Measurements from ENCODE around the gene HOXB5.

The HOXB5 gene

DNA sequence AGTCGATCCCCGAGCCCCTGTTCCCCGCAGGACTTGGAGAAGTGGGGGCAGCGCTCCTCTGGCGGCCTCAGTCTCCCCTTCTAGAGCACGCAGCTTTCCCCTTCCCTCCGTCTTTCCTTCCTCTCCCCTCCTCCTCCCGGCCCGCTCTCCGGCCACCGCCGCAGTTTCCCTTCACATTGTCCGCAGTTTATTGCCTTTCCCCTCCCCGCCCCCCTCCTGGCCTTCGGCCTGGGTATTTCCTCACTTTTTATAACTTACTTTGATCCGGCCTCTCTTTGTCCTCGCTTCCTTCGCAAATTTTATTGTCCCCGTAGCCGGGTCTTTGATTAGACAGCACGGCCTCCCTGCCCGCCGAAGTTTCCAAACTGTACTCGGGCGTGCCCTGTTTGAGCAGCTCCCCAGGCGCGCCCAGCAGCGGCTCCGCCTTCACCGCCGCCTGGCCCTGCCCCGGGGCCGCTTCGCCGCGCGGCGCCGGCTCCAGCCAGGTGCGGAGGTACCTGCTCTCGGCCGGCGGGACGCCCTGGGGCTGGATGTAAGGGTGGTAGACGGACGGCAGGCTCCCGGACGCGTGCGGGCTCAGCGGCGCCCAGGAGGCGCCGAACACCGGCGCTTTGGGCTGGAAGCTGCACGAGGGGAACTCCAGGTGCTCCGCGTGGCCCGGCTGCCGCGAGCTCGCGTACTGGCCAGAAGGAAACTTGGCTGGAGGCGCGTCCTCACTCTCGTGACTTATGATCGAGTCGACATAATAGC is 32.1 kb upstream of the HOXB5 start:
- TF ChIP-seq, protein P1, sequence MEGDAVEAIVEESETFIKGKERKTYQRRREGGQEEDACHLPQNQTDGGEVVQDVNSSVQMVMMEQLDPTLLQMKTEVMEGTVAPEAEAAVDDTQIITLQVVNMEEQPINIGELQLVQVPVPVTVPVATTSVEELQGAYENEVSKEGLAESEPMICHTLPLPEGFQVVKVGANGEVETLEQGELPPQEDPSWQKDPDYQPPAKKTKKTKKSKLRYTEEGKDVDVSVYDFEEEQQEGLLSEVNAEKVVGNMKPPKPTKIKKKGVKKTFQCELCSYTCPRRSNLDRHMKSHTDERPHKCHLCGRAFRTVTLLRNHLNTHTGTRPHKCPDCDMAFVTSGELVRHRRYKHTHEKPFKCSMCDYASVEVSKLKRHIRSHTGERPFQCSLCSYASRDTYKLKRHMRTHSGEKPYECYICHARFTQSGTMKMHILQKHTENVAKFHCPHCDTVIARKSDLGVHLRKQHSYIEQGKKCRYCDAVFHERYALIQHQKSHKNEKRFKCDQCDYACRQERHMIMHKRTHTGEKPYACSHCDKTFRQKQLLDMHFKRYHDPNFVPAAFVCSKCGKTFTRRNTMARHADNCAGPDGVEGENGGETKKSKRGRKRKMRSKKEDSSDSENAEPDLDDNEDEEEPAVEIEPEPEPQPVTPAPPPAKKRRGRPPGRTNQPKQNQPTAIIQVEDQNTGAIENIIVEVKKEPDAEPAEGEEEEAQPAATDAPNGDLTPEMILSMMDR (IDR thresholded peaks at IDR 0.05; ENCODE audit: low read depth, low read length): no peak
- DNase-seq: peak; percentile 26

DNA sequence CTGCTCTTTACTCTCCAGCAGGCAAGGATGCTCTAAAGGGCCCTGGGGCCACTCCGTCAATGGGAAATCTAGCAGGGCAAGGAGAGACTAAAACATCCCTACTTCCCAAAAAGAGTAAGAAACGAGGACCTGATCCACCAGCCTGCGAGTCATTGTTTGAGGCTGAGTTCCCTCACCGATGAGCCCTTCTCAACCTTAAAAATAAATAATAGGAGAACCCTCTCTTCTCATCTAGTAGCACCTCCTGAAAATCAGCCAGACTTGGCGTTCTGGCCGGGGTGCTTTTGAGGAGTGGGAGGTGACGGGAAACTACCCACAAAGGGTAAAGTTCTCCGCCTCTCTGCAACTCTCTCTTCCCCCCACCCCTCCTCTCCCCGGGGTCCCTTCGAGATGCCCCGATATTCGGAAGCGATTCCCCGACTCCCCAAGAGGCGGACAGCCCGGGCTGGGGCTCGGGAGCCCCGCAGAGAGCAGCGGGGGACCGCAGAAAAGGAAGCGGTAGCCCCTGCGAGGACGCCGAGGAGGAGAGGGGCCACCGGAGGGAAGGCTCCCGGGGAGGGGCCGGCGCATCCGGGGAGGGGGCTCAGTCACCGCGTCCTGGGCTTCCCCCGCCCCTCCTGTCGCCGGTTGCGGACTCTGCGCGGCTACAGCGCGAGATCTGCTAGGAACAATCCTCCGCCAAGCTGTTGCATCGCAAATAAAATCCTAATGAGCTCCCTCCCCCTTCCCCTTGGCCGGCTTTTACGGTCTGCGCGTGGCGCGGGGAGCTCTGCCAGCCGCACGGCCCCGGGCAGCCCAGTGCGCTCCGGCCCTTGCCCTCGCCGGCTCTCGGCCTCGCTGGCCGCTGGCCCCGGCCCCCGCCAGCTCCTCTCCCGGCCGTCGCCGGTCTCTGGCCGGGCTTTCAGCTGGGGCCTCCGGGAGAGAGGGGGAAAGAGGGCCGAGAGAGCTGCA is 31.2 kb upstream of the HOXB5 start:
- H3K4me3 ChIP-seq (ENCODE audit: low read depth, low read length): peak overlapping the region; percentile 42
- TF ChIP-seq, protein P1 (IDR thresholded peaks at IDR 0.05; ENCODE audit: low read depth, low read length): no peak
- no peak overlapping the region for H3K27ac ChIP-seq
- peak; percentile 52 for DNase-seq
- peaks cover 99% of the 10 kb centered on the region for H3K27me3 ChIP-seq (ENCODE audit: insufficient read depth, low read depth, severe bottlenecking)
- H3K36me3 ChIP-seq: no peaks in the 10 kb centered on the region
- H3K9me3 ChIP-seq (ENCODE audit: severe bottlenecking): peaks cover 3% of the 10 kb centered on the region

More for the DNA sequence above, 32.1 kb upstream of the HOXB5 start:
- H3K27me3 ChIP-seq (ENCODE audit: insufficient read depth, low read depth, severe bottlenecking): peaks cover 99% of the 10 kb centered on the region
- H3K9me3 ChIP-seq (ENCODE audit: severe bottlenecking): peaks cover 3% of the 10 kb centered on the region
- no peaks in the 10 kb centered on the region for H3K36me3 ChIP-seq
- peak overlapping the region; percentile 42 for H3K4me3 ChIP-seq (ENCODE audit: low read depth, low read length)
- H3K27ac ChIP-seq: no peak overlapping the region

DNA sequence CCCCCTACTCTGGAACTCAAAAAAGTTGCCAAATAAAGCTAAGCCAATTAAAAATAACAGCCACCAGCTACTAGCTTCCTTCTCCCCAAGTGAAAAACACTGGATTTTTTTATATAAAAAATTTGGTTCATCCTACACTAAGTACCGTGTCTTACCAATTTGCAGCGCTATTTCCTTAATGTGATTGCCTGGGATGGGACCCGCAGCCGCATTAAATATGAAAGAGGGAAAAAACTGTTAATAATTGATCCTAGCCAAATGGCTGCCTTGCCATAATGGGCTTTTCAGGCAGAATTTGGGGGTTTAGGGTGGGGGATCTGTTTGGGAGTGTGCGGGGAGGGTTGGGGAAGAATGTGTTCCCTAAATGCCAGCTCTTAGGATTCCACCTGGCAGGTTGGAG is 30.5 kb upstream of the HOXB5 start:
- Histone ChIP-seq H3K4me3 (ENCODE audit: low read depth, low read length) (no peak overlapping the region), H3K9me3 (ENCODE audit: severe bottlenecking) (peaks cover 3% of the 10 kb centered on the region), H3K36me3 (no peaks in the 10 kb centered on the region), H3K27me3 (ENCODE audit: insufficient read depth, low read depth, severe bottlenecking) (peaks cover 99% of the 10 kb centered on the region), H3K27ac (no peak overlapping the region)
- TF ChIP-seq, protein P1 (IDR thresholded peaks at IDR 0.05; ENCODE audit: low read depth, low read length): no peak
- DNase-seq: no peak

DNA sequence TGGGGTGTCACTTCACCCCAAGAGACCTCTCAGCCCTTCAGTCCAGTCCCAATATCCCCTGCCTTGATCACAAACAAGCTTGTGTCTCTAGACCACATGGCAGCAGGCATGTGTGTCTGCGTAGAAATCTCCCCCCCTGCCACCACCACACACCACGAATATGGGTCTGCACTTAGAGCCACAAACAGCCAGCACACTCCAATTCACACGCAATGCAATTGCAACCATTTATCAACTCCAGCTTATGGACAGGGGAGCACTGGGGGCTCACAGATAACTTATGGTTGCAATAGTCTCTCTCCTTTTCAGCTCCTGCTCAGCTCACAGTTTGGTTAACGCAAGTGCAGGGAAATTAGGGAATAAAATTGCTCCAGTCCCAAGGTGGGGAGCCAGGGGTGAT is 30.0 kb upstream of the HOXB5 start:
- DNase-seq: no peak
- Histone ChIP-seq H3K27me3 (ENCODE audit: insufficient read depth, low read depth, severe bottlenecking) (peaks cover 99% of the 10 kb centered on the region), H3K27ac (no peak overlapping the region), H3K4me3 (ENCODE audit: low read depth, low read length) (no peak overlapping the region), H3K36me3 (no peaks in the 10 kb centered on the region), H3K9me3 (ENCODE audit: severe bottlenecking) (peaks cover 3% of the 10 kb centered on the region)
- TF ChIP-seq, protein P1 (IDR thresholded peaks at IDR 0.05; ENCODE audit: low read depth, low read length): no peak

DNA sequence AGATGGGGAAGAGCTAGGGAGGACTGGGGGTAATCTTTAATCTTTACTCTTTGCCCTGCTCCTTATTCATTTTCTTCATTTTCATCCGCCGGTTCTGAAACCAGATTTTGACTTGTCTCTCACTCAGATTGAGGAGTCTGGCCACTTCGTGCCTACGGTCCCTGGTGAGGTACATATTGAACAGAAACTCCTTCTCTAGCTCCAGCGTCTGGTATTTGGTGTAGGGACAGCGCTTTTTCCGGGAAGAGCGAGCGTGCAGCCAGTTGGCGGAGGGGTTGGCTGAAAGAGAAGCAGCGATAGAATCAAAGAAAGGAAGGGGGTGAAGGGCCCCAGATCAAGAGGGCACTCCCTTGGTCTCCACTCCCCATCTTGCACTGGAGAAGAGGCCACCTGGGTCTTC is 29.3 kb upstream of the HOXB5 start:
- Histone ChIP-seq H3K4me3 (ENCODE audit: low read depth, low read length) (no peak overlapping the region), H3K27ac (no peak overlapping the region), H3K27me3 (ENCODE audit: insufficient read depth, low read depth, severe bottlenecking) (peaks cover 99% of the 10 kb centered on the region), H3K9me3 (ENCODE audit: severe bottlenecking) (peaks cover 3% of the 10 kb centered on the region), H3K36me3 (no peaks in the 10 kb centered on the region)
- no peak for DNase-seq
- TF ChIP-seq, protein P1 (IDR thresholded peaks at IDR 0.05; ENCODE audit: low read depth, low read length): no peak

All from WERI-Rb-1 (cell line).